HTR-8/SVneo (cell line): ENCODE results near the gene RTEL1.
A peak's percentile ranks its signal among the peaks of the same experiment; 100 is the strongest.
"Not testable (repeated sequence)": the region's sequence is repeated elsewhere in the genome, so short reads cannot be mapped to it uniquely, and the experiment has no call there.

Experiments used
- DNase-seq: peaks from one replicate; pipeline ENCODE4 v3.0.0; 2011; ENCODE audit warnings: low spot score, mixed read lengths; ENCODE audit not compliant: insufficient read length
- FAIRE-seq: peaks from 2 replicates; lab custom pipeline; 2011; peaks lifted over from hg19 to GRCh38; lab: Jason Lieb, UNC

Gene RTEL1

DNA sequence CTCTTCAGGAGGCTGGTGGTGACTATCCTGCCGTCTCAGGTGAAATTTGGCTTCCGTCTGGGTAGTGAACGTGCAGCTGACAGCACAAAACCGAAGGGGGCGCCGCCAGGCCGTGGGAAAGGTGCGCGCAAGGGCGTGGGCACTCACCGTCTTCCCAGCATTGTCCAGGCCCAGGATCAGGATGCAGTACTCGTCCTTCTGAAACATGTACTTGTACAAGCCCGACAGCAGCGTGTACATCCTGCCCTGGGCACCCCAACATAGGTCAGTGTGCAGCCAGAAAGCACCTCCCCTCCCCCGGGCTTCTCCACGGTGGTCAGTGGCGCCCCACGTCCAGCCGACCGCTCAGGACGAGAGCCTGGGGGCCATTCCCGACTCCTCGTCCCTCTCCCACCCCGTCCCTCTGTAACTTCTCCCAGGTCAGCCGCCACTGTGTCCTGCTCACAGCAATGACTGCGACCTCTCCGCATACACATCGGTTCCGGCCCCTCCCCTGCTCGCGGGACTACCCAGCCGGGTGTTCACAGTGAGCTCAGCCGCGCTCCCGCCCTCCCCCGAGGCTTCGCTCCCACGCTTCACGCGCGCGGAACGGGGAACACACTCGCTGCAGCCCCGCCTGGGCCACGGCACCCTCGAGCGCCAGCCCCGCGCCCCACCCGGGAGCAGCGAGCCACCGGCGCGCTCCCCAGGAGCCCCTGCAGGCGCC is 48.9 kb downstream of the RTEL1 start:
- DNase-seq (no peak), FAIRE-seq (peak; percentile 92)

DNA sequence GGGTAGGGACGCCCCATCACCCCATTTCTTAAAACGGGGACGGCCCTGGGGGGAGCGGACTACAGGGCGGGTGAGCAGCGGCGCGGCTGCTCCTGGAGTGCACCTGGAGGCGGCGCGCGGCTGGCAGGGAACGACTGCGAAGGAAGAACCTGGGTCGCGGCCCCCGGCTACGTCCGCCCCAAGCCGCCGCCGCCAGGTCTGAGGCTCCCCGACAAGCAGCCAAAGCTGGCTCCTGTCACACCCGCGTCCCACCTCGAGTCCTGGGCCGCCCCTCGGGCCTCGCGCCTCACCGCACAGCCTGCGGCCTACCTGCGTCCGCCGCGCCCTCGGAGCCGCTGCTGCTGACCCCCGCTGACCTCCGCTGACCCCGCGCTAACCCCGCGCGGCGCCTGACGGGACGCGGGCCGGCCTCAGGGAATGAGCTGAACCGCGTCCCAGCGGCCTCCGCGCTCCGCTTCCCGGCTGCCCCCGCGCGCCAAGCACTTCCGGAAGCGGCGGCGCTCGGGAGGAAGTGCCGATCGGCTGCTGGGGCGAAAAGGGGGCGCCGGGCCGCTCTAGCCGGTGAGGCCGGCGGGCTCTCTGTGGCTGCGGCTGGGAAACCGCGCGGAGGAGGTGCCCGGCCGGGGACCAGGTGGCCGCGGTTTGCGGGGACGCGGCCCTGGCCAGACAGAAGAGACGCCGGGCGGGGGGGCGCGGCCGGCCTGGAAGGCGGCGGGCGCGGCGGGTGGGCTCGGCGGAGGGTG is 49.6 kb downstream of the RTEL1 start, which contains the start of the genes ARFRP1 and ZGPAT:
ARFRP1 (minus strand) TSS at position 419 of the 743 bp plus-strand sequence. CDS start 885 bp downstream, outside the sequence.
ZGPAT (plus strand) TSS at position 482 of the 743 bp plus-strand sequence. CDS start 542 bp downstream, outside the sequence.
- peak; percentile 97 for DNase-seq
- FAIRE-seq = peak; percentile 97

DNA sequence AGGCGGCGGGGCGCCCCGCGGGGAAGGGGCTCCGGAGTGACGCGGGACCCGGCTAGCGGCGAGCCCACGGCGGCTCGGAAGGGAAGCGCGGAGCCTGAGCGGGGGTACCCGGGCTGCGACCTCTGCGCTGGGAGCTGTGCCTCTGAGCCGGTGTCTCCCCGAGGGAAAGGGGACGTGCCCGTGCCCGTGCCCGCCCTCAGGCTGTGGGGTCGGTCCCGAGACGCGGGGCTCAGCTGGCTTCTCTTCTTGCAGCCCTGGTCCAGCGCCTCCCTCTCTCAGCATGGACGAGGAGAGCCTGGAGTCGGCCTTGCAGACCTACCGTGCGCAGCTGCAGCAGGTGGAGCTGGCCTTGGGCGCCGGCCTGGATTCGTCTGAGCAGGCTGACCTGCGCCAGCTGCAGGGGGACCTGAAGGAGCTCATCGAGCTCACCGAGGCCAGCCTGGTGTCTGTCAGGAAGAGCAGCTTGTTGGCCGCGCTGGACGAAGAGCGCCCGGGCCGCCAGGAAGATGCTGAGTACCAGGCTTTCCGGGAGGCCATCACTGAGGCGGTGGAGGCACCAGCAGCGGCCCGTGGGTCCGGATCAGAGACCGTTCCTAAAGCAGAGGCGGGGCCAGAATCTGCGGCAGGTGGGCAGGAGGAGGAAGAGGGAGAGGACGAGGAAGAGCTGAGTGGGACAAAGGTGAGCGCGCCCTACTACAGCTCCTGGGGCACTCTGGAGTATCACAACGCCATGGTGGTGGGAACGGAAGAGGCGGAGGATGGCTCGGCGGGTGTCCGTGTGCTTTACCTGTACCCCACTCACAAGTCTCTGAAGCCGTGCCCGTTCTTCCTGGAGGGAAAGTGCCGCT is 50.4 kb downstream of the RTEL1 start:
- peak; percentile 38 for FAIRE-seq
- DNase-seq = no peak

DNA sequence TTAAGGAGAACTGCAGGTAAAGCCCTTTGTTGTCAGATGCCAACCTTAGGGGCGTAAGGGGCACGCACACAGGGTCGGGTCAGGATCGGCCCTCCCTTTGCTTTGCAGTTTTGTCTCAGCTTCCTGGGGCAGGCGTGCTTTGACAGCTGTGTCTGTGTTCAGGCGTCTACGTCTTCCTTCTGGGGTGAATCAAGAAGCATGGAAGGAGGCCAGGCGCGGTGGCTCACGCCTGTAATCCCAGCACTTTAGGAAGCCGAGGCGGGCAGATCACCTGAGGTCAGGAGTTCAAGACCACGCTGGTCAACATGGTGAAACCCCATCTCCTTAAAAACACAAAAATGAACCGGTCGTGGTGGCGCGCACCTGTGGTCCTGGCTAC is 51.0 kb downstream of the RTEL1 start:
- DNase-seq = no peak
- FAIRE-seq = no peak

DNA sequence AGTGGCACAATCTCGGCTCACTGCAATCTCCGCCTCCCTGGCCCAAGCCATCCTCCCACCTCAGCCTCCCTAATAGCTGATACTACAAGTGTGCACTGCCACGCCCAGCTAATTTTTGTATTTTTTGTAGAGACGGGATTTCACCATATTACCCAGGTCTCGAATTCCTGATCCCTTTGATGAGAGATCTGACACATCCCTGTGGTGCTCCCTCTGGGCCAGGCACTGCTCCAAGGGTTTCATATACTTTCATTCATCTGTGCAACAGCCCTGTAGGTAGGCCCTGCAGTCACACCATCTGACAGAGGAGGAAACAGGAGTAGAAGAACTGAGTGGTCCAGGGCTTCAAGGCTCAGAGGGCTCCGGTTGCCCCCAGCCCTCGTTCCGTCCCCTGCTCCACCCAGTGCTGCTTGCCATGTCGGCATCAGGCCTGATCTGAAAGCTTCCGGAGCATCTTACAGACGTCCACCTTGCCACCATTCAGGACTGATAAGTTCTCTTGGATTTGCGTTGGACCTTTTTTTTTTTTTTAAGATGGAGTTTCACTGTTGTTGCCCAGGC is 53.1 kb downstream of the RTEL1 start:
- DNase-seq (no peak), FAIRE-seq (no peak)

DNA sequence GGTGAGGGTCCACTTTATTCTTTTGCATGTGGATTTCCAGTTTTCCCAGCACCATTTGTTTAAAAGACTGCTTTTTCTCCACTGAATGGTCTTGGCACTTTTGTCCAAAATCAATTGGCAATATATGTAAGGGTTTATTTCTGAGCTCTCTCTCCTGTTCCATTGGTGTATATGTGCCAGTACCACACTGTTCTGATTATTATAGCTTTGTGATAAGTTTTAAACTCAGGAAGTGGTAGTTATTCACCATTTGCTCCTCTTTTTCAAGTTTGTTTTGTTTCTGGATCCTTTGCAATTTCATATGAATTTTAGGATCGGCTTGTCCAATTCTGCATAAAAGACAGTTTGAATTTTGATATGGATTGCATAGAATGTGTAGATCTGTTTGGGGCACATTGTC is 54.1 kb downstream of the RTEL1 start:
- DNase-seq = no peak
- no peak for FAIRE-seq

DNA sequence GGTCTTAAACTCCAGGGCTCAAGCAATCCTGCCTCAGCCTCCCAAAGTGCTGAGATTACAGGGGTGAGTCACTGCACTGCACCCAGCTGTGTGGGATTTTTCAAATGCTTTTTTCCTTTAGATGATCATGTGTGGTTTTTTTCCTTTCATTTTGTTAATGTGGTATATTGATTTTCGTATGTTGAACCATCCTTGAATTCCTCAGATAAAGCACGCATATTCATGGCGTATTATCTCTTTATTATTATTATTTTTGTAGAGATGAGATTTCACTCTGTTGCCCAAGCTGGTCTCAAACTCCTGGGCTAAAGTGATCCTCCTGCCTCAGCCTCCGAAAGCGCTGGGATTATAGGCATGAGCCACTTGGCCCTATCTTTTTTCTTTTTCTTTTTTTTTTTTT is 56.7 kb downstream of the RTEL1 start:
- FAIRE-seq = peak; percentile 16
- no peak for DNase-seq

DNA sequence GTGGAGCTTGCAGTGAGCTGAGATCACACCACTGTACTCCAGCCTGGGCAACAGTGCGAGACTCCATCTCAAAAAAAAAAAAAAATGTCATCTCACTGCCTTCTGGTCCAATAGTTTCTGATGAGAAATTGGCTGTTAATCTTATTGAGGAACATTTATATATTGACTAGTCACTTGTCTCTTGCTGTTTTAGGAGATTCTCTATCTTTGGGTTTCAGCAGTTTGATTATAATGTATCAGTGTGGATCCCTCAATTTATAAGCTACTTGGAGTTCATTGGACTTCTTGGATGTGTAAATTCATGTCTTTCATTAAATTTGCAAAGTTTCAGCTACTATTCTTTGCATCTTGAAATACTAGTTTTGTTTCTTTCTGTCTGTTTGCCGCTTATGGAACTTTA is 60.9 kb downstream of the RTEL1 start:
- DNase-seq (no peak), FAIRE-seq (no peak)

DNA sequence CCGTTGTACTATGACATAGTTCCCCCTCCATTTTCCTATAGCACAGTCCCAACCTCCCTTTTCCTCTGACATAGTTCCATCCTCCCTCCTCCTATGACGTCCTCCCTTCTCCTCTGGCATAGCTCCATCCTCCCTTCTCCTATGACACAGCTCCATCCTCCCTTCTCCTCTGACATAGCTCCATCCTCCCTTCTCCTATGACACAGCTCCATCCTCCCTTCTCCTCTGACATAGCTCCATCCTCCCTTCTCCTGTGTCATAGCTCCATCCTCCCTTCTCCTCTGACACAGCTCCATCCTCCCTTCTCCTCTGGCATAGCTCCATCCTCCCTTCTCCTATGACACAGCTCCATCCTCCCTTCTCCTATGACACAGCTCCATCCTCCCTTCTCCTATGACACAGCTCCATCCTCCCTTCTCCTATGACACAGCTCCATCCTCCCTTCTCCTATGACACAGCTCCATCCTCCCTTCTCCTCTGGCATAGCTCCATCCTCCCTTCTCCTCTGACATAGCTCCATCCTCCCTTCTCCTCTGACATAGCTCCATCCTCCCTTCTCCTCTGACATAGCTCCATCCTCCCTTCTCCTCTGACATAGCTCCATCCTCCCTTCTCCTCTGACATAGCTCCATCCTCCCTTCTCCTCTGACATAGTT is 65.0 kb downstream of the RTEL1 start:
- not testable (repeated sequence) for DNase-seq
- FAIRE-seq = peak; percentile 4

DNA sequence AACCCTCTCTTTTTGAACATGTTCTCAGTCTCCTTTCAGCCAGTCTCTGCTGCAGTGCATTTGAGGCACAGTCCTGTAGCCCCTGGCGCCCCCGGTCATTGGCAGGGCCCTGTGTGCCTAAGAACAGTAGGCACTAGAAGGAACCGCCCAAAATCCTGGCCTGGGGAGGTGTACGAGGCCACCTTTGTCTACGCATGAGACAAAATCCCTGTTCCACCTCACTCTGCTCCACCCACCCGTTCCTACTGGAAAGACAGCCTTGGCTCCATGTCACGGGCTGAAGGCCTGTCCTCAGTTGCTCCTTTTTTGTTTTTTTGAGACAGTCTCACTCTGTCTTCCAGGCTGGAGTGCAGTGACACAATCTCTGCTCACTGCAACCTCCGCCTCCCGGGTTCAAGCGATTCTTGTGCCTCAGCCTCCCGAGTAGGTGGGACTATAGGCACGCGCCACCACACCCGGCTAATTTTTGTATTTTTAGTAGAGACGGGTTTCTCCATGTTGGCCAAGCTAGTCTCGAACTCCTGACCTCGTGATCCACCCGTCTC is 72.1 kb downstream of the RTEL1 start:
- not testable (repeated sequence) for DNase-seq, FAIRE-seq

DNA sequence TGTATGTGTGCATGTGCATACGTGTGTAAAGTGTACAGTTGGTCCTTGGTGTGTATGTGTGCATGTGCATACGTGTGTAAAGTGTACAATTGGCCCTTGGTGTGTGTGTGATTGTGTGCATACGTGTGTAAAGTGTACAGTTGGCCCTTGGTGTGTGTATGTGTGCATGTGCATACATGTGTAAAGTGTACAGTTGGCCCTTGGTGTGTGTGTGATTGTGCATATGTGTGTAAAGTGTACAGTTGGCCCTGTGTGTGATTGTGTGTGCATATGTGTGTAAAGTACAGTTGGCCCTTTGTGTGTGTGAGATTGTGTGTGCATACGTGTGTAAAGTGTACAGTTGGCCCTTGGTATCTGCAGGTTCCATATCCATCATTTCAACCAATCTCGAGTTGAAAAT is 73.3 kb downstream of the RTEL1 start:
- no peak for FAIRE-seq
- DNase-seq = no peak

DNA sequence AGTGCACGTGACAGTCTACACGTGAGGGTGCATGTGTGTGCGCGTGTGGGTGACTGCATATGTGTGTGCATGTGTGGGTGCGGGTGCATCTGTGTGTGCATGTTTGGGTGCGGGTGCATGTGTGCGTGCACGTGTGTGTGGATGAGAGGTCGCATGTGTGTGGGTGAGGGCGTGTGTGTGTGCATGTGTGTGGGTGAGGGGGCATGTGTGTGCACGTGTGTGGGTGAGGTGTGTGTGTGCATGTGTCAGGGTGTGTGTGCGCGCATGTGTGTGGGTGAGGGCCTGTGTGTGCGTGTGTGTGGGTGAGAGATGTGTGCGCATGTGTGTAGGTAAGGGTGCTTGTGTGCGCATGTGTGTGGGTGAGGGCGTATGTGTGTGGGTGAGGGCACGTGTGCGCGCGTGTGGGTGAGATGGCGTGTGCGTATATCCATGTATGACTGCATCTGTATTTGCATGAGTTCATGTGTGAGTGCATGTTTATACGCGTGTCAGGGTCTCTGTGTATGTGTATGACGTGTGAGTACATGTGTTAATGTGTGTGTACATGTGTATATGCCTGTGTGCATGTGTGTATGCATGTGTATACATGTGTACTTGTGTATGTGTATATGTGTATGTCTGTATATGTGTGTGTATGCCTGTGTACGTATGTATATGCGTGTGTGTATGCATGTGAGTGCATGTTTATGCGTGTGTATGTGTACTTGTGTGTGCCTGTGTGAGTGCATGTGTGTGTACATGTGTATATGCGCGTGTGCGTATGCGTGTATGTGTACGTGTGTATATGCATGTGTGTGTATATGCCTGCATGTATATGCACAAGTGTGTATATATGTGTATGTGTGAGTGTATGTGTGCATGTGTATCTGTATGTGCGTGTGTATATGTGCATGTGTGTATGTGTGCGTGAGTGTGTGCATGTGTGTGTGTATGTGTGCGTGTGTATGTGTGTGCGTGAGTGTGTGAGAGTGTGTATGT is 74.3 kb downstream of the RTEL1 start:
- FAIRE-seq (peak; percentile 100), DNase-seq (no peak)

DNA sequence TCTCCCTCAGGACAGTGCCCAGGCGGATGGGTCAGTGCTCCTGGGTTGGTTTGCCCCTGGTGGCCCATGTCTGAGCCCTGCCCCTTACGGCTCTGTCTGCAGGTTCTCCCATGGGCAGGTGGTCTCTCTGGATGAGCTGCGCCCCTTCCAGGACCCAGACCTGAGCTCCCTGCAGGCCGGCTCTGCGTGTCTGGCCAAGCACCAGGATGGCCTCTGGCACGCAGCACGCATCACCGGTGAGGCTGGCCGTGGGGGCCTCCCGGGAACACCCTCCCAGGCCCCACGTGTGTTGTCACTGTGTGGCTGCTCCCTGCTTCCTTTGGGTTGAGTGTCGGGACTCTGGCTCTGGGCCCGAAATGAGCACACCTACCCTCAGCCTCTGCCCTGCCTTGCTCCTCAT is 75.0 kb downstream of the RTEL1 start:
- peak; percentile 9 for FAIRE-seq
- DNase-seq = no peak

DNA sequence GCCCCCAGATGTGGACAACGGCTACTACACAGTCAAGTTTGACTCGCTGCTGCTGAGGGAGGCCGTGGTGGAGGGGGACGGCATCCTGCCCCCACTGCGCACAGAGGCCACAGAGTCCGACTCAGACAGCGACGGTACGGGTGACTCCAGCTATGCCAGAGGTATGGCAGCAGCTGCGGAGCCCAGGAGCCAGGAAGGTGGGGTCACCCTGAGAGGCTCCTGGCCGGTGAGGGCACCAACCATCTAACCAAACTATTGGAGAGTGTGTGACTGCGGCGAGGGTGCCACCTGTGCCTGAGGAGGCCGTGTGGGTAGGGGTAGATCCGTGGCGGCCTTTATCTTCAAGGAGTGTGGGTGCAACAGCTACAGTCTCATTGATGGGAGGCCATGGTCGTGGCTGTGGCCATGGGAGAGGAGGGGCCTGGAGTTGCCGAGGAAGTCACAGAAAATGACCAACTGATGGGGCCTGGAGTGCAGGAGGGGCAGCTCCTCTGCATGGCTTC is 75.5 kb downstream of the RTEL1 start:
- FAIRE-seq (no peak), DNase-seq (no peak)

DNA sequence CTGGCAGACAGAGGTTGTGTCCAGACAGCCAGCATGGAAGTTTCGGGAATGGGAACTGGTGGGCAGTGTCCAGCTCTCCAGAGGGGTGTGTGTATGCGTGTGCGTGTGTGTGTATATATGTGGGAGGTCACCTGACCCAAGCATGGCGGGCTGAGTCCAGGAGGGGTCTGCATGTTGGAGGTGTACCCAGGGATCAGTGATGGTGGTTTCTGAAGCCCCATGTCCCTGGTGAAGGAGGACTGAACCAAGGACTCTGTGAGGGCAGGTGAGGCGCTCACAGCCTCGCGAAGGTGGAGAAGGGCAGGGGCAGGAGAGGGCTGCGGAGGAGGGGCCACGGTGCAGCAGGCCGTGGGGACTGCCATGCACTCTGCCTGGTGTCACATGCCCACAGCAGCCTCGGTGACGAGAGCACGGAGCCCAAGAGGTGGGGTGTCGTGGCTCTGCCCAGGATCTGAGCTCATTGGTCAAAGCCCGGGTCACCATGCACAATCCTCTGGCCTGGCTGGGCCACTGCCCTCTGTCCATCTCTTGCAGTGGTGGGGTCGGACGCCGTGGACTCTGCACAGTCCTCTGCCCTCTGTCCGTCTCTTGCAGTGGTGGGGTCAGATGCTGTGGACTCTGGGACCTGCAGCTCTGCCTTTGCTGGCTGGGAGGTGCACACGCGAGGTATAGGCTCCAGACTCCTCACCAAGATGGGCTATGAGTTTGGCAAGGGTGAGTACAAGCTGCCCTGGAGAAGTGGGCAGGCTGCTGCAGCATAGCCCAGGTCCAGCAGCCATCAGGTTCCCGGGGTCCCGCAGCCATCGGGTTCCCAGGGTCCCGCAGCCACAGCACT is 76.2 kb downstream of the RTEL1 start:
- peak; percentile 9 for FAIRE-seq

DNA sequence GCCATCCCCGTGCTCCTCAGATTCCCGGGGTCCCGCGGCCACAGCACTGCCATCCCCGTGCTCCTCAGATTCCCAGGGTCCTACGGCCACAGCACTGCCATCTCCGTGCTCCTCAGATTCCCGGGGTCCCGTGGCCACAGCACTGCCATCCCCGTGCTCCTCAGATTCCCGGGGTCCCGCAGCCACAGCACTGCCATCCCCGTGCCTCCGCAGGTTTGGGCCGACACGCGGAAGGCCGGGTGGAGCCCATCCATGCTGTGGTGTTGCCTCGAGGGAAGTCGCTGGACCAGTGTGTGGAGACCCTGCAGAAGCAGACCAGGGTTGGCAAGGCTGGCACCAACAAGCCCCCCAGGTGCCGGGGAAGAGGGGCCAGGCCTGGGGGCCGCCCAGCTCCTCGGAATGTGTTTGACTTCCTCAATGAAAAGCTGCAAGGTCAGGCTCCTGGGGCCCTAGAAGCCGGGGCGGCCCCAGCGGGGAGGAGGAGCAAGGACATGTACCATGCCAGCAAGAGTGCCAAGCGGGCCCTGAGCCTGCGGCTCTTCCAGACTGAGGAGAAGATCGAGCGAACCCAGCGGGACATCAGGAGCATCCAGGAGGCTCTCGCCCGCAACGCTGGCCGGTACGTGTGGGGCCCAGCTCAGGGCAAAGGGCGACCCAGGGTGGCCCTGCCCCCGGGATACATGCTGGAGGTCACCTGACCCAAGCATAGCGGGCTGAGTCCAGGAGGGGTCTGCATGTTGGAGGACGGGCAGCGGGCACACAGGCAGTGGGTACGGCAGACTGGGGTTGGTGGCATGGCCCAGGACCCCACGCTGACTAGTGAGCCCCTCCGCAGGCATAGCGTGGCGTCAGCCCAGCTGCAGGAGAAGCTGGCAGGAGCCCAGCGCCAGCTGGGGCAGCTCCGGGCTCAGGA is 77.1 kb downstream of the RTEL1 start:
- FAIRE-seq = peak; percentile 28
- DNase-seq = no peak

More for the DNA sequence above, 76.2 kb downstream of the RTEL1 start:
- DNase-seq = no peak
